Ovary (tissue), 3 donors: ENCODE results near the gene MCTP2.

Source experiments
- EP300 ChIP-seq: sonication (generic); formaldehyde crosslinking; IDR thresholded peaks from one replicate; pipeline ENCODE4 v1.6.1; 2017; ENCODE audit warnings: antibody characterized with exemption
- TF ChIP-seq, protein P1 (sequence below), 3 donors: fragments of 450-650 bp in 2 of 3; fragments of 200-600 bp in 1 of 3; IDR thresholded peaks; one replicate each; pipeline versions ENCODE4 v1.5.1 to v1.8.0; 2016 to 2022; ENCODE audit warnings: antibody characterized with exemption in 3 of 3, mild to moderate bottlenecking in 1 of 3
- donor health status: DM: no; HTN: no; CAD: no.

- no peak for TF ChIP-seq EP300
- TF ChIP-seq, protein P1, sequence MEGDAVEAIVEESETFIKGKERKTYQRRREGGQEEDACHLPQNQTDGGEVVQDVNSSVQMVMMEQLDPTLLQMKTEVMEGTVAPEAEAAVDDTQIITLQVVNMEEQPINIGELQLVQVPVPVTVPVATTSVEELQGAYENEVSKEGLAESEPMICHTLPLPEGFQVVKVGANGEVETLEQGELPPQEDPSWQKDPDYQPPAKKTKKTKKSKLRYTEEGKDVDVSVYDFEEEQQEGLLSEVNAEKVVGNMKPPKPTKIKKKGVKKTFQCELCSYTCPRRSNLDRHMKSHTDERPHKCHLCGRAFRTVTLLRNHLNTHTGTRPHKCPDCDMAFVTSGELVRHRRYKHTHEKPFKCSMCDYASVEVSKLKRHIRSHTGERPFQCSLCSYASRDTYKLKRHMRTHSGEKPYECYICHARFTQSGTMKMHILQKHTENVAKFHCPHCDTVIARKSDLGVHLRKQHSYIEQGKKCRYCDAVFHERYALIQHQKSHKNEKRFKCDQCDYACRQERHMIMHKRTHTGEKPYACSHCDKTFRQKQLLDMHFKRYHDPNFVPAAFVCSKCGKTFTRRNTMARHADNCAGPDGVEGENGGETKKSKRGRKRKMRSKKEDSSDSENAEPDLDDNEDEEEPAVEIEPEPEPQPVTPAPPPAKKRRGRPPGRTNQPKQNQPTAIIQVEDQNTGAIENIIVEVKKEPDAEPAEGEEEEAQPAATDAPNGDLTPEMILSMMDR (IDR thresholded peaks at IDR 0.05) = no peak
These were observed 247.4 kb downstream of the MCTP2 start for GRCh38 chr15:94478763-94479162.
